Chondrocyte (in vitro differentiated cells): ENCODE results near the gene ADARB1. TPM values are rescaled to one million over a fixed set of nuclear protein-coding genes. Genes with fewer than 3 reads are reported as not detected.
A peak's percentile ranks its signal among the peaks of the same experiment; 100 is the strongest.
"Not testable (repeated sequence)": the region's sequence is repeated elsewhere in the genome, so short reads cannot be mapped to it uniquely, and the experiment has no call there.

Experiments used
- DNase-seq: peaks from one replicate; pipeline ENCODE4 v3.0.0; 2021; ENCODE audit warnings: mixed read lengths, low spot score
- H3K27ac Mint-ChIP-seq: one replicate; pipeline ENCODE4 v1.8.0; 2021; ENCODE audit warnings: mild to moderate bottlenecking, moderate library complexity, mixed read lengths; ENCODE audit not compliant: unreplicated experiment
- H3K27me3 Mint-ChIP-seq: 2 replicates; pipeline ENCODE4 v1.8.0; 2021; ENCODE audit warnings: low read depth, mixed read lengths
- H3K36me3 Mint-ChIP-seq: 2 replicates; pipeline ENCODE4 v1.8.0; 2021; ENCODE audit warnings: low read depth, mixed read lengths
- H3K4me1 Mint-ChIP-seq: 2 replicates; pipeline ENCODE4 v1.8.0; 2021; ENCODE audit warnings: low read depth, mild to moderate bottlenecking, mixed read lengths
- H3K4me3 Mint-ChIP-seq: one replicate; pipeline ENCODE4 v1.8.0; 2021; ENCODE audit warnings: mild to moderate bottlenecking, moderate library complexity, mixed read lengths; ENCODE audit not compliant: unreplicated experiment
- H3K9me3 Mint-ChIP-seq: 2 replicates; pipeline ENCODE4 v1.8.0; 2021; ENCODE audit warnings: low read depth, mixed read lengths
- total RNA-seq: library from RNA; stranded (reverse); gene quantifications from 3 replicates; pipeline ENCODE4 v1.2.1, GENCODE V29; 2021
- TF ChIP-seq, protein P1 (sequence below): fragments of 200-600 bp; sonication (generic); IDR thresholded peaks from 2 replicates; pipeline ENCODE4 v1.5.0; 2021; ENCODE audit warnings: antibody characterized with exemption, mild to moderate bottlenecking, moderate library complexity

The ADARB1 gene
- total RNA-seq, 1 donor from 2014 or later, result 92.8 TPM

DNA sequence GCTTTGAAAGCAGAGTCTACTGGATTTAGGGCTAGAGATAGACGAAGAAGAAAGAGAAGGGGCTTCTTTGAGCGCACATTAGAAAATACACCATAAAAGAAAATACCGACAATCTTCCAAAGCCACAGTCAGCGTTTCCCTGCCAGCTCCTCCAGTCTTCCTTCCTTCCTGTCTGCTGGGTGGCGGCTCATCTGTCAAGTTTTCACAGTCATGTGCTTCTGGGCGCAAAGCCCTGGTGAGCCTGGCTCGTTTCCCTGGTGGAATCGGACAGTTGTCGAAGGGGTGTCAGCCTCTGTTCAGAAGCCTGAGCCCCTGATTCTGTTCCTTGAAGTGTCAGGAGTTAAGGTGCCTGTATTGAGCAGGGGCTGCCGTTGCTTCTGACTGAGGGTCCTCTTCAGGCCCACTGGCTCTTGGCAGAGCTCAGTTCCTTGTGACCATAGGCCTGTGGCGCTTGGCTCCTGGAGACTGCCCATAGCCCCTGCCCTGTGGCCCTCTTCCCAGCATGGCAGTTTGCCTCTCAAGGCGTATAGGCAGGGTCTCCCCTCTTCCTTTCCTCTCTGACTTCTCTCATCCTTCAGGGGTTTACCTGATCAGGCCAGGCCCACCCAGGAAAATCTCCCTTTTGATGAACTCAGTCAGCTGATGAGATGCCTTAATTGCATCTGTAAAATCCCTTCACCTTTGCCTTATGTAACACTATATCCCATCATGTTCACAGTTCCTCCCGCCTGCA, 58.6 kb downstream of the ADARB1 start:
- H3K4me3 Mint-ChIP-seq, result no peak overlapping the region
- H3K4me1 Mint-ChIP-seq, result peaks cover 89% of the 10 kb centered on the region
- H3K27ac Mint-ChIP-seq, result peak overlapping the region; percentile 81
- DNase-seq, result no peak
- TF ChIP-seq, protein P1, sequence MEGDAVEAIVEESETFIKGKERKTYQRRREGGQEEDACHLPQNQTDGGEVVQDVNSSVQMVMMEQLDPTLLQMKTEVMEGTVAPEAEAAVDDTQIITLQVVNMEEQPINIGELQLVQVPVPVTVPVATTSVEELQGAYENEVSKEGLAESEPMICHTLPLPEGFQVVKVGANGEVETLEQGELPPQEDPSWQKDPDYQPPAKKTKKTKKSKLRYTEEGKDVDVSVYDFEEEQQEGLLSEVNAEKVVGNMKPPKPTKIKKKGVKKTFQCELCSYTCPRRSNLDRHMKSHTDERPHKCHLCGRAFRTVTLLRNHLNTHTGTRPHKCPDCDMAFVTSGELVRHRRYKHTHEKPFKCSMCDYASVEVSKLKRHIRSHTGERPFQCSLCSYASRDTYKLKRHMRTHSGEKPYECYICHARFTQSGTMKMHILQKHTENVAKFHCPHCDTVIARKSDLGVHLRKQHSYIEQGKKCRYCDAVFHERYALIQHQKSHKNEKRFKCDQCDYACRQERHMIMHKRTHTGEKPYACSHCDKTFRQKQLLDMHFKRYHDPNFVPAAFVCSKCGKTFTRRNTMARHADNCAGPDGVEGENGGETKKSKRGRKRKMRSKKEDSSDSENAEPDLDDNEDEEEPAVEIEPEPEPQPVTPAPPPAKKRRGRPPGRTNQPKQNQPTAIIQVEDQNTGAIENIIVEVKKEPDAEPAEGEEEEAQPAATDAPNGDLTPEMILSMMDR, result no peak
- no peaks in the 10 kb centered on the region for H3K36me3 Mint-ChIP-seq
- no peaks in the 10 kb centered on the region for H3K27me3 Mint-ChIP-seq
- H3K9me3 Mint-ChIP-seq, result no peaks in the 10 kb centered on the region

DNA sequence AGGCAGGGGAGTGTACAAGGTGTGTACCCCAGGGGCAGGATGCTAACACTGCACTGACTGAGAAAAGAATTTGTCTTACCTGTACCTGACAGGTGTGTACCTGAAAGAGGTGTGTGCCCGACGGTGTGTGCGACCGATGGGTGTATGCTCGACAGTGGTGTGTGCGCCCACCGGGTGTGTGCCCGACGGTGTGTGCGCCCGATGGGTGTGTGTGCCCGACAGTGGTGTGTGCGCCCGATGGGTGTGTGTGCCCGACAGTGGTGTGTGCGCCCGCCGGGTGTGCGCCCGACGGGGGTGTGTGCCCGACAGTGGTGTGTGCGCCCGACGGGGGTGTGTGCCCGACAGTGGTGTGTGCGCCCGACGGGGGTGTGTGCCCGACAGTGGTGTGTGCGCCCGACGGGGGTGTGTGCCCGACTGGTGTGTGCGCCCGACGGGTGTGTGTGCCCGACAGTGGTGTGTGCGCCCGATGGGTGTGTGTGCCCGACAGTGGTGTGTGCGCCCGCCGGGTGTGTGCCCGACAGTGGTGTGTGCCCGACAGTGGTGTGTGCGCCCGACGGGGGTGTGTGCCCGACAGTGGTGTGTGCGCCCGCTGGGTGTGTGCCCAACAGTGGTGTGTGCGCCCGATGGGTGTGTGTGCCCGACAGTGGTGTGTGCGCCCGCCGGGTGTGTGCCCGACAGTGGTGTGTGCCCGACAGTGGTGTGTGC, 59.3 kb downstream of the ADARB1 start:
- not testable (repeated sequence) for H3K27me3 Mint-ChIP-seq, H3K9me3 Mint-ChIP-seq, H3K36me3 Mint-ChIP-seq, DNase-seq, H3K27ac Mint-ChIP-seq, H3K4me3 Mint-ChIP-seq
- H3K4me1 Mint-ChIP-seq, result peaks cover 81% of the 10 kb centered on the region

DNA sequence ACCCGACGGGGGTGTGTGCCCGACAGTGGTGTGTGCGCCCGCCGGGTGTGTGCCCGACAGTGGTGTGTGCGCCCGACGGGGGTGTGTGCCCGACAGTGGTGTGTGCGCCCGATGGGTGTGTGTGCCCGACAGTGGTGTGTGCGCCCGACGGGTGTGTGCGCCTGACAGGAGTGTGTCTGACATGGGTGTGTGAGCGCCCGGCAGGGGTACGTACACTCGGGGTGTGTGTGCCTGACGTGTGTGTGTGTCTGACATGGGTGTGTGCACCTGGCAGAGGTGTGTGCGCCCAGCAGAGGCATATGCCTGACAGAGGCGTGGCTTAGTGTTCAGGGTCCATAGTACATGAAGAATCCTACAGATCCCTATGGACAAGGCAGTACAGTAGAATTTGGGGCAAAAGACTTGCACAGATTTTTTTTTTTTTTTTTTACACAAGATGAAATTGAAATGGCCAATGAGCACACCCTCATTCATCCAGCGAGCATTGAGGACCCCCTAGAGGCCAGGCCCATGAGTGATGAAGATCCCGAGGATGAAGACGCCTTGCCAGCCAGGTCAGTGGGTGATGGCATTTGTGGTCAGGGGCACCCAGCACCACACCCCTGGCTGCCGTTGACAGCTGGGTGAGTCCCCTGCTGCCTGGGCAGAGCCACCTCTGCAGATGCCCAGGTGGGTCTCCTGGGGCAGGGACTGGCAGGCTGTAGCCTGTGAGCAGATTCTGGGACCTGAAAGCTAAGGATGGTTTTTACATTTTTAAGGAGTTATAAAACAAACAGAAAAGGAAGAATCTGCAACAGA, 60.1 kb downstream of the ADARB1 start:
- Mint-ChIP-seq H3K9me3 (no peaks in the 10 kb centered on the region), H3K27ac (no peak overlapping the region), H3K4me1 (peaks cover 77% of the 10 kb centered on the region), H3K4me3 (no peak overlapping the region), H3K36me3 (peaks cover 3% of the 10 kb centered on the region), H3K27me3 (no peaks in the 10 kb centered on the region)
- TF ChIP-seq, protein P1, result no peak
- DNase-seq, result no peak

DNA sequence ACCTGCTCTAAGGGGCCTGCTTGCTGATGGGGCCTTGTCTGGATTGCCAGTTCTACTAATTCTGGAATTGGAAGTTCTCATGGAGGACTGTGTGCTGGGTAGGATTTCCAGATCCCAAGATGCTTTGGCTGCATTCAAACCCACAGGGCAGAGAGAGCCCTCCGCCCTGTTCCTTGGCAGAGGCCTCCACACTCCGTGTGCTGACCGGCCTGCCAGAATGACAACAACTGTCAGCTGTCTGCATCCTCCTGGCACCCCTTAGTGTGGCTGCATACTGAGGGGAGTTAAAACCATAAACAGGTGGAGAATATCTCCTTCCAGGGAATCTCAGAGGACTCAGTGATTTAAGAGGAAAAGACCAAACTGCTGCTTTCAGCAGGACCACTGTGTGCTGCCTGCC, 60.7 kb downstream of the ADARB1 start:
- H3K27me3 Mint-ChIP-seq, result no peaks in the 10 kb centered on the region
- H3K36me3 Mint-ChIP-seq, result peaks cover 3% of the 10 kb centered on the region
- peak overlapping the region; percentile 10 for H3K27ac Mint-ChIP-seq
- no peak overlapping the region for H3K4me3 Mint-ChIP-seq
- no peak for DNase-seq
- TF ChIP-seq, protein P1, result no peak
- H3K4me1 Mint-ChIP-seq, result peaks cover 72% of the 10 kb centered on the region
- H3K9me3 Mint-ChIP-seq, result no peaks in the 10 kb centered on the region

DNA sequence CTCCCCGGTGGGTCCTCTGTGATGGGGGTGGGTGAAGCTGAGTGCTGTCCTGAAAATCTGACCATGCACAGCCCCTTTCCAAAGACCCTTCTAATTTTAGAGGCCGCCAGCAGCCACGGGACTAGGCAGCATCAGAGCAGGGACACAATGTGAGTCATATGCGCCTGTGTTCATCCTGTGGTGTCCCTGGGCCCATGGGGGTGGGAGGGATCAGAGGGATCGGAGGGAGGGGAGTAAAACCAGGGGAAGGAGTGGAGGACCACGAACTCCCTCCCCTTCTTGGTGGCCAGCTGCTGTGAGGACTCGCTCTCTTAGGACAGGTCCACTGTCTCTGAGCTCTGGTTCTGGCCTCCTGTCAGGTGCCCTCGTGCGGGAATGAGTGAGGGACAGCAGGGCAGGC, 61.5 kb downstream of the ADARB1 start:
- Mint-ChIP-seq H3K36me3 (peaks cover 3% of the 10 kb centered on the region), H3K4me3 (no peak overlapping the region), H3K27ac (peak overlapping the region; percentile 82), H3K4me1 (peaks cover 71% of the 10 kb centered on the region), H3K9me3 (no peaks in the 10 kb centered on the region), H3K27me3 (no peaks in the 10 kb centered on the region)
- TF ChIP-seq, protein P1, result no peak
- DNase-seq, result no peak
